Ishikawa (cell line): ENCODE results near the gene RNF39.

Experiments used
- CEBPB ChIP-seq: IDR thresholded peaks from 2 replicates; pipeline ENCODE4 v1.6.1; 2012
- CREB1 ChIP-seq: IDR thresholded peaks from 2 replicates; pipeline ENCODE4 v1.6.1; 2012; ENCODE audit warnings: low read depth
- EGR1 ChIP-seq: IDR thresholded peaks from 2 replicates; pipeline ENCODE4 v1.6.1; 2012
- EP300 ChIP-seq: IDR thresholded peaks from 2 replicates; pipeline ENCODE4 v1.6.1; 2012; ENCODE audit warnings: borderline replicate concordance
- FOXM1 ChIP-seq: IDR thresholded peaks from 2 replicates; pipeline ENCODE4 v1.6.1; 2012; ENCODE audit warnings: low read depth, borderline replicate concordance
- NFIC ChIP-seq: IDR thresholded peaks from 2 replicates; pipeline ENCODE4 v1.6.1; 2012
- RAD21 ChIP-seq: IDR thresholded peaks from 2 replicates; pipeline ENCODE4 v1.6.1; 2012; ENCODE audit warnings: low read depth
- TAF1 ChIP-seq: IDR thresholded peaks from 2 replicates; pipeline ENCODE4 v1.6.1; 2012; ENCODE audit warnings: low read depth, mild to moderate bottlenecking
- TCF12 ChIP-seq: IDR thresholded peaks from 2 replicates; pipeline ENCODE4 v1.6.1; 2012; ENCODE audit warnings: low read depth
- TEAD4 ChIP-seq: IDR thresholded peaks from 2 replicates; pipeline ENCODE4 v1.6.1; 2012
- YY1 ChIP-seq: IDR thresholded peaks from 2 replicates; pipeline ENCODE4 v1.6.1; 2012; ENCODE audit warnings: low read depth
- ZBTB7A ChIP-seq: IDR thresholded peaks from 2 replicates; pipeline ENCODE4 v1.6.1; 2012; ENCODE audit warnings: low read depth
- TF ChIP-seq, protein P1 (sequence below): IDR thresholded peaks from 2 replicates; pipeline ENCODE4 v1.6.1; 2012; ENCODE audit warnings: low read depth, mild to moderate bottlenecking
- TF ChIP-seq, protein P2 (sequence below): IDR thresholded peaks from 2 replicates; pipeline ENCODE4 v1.6.1; 2012
- TF ChIP-seq, protein P3 (sequence below): IDR thresholded peaks from 2 replicates; pipeline ENCODE4 v1.6.1; 2012

Gene RNF39

DNA sequence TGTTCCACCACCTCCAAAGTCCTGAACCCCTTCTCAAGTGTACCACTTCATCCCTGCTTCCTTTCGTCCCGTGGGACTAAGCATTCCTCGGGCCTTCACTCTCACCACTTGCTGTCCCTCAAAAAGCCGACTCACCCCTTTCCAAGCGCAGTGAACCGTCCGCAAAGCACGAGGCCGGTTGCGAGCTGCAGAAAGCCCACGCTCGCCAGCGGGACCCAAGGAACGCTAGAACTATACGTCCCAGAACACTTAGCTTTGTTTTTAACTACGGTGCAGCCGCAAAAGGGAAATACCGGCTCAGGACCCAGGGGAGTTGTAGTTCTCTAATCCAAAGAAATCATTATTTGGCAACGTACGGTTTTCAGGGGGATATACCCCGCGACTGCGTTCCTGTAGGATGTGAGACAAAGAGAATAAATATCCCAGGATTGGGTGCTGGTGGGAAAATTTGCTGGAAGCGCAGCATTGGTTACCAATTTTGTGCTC lies 14.9 kb downstream of the RNF39 start:
- no peak for TF ChIP-seq ZBTB7A
- no peak for TF ChIP-seq TCF12
- TF ChIP-seq EGR1, result no peak; the same call in 1 of the 2 replicates
- no peak for TF ChIP-seq FOXM1
- no peak for TF ChIP-seq YY1
- no peak for TF ChIP-seq CEBPB
- no peak for TF ChIP-seq RAD21
- no peak for TF ChIP-seq TAF1
- TF ChIP-seq EP300, result no peak
- TF ChIP-seq TEAD4, result no peak
- TF ChIP-seq, protein P1, sequence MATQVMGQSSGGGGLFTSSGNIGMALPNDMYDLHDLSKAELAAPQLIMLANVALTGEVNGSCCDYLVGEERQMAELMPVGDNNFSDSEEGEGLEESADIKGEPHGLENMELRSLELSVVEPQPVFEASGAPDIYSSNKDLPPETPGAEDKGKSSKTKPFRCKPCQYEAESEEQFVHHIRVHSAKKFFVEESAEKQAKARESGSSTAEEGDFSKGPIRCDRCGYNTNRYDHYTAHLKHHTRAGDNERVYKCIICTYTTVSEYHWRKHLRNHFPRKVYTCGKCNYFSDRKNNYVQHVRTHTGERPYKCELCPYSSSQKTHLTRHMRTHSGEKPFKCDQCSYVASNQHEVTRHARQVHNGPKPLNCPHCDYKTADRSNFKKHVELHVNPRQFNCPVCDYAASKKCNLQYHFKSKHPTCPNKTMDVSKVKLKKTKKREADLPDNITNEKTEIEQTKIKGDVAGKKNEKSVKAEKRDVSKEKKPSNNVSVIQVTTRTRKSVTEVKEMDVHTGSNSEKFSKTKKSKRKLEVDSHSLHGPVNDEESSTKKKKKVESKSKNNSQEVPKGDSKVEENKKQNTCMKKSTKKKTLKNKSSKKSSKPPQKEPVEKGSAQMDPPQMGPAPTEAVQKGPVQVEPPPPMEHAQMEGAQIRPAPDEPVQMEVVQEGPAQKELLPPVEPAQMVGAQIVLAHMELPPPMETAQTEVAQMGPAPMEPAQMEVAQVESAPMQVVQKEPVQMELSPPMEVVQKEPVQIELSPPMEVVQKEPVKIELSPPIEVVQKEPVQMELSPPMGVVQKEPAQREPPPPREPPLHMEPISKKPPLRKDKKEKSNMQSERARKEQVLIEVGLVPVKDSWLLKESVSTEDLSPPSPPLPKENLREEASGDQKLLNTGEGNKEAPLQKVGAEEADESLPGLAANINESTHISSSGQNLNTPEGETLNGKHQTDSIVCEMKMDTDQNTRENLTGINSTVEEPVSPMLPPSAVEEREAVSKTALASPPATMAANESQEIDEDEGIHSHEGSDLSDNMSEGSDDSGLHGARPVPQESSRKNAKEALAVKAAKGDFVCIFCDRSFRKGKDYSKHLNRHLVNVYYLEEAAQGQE, result no peak
- TF ChIP-seq, protein P2, sequence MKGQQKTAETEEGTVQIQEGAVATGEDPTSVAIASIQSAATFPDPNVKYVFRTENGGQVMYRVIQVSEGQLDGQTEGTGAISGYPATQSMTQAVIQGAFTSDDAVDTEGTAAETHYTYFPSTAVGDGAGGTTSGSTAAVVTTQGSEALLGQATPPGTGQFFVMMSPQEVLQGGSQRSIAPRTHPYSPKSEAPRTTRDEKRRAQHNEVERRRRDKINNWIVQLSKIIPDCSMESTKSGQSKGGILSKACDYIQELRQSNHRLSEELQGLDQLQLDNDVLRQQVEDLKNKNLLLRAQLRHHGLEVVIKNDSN, result no peak

DNA sequence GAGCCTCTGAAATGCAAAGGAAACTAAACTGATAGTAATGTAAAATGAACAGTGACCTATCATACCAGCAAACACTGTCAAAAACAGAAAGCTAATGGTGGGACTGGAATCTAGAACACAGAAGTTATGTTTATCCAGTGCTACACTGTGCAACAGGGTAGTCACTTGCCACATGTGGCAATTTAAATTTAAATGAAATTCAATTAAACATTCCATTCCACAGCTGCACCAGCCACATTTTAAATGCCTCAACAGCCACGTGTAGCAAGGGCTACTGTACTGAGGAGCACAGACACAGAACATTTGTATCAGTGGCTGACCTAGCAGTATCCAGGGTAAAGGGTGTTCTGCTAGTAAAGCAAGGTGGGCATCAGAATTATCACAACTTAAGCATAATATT lies 20.1 kb downstream of the RNF39 start:
- no peak for TF ChIP-seq NFIC
- no peak for TF ChIP-seq RAD21
- no peak for TF ChIP-seq CREB1
- TF ChIP-seq, protein P1, result no peak
- TF ChIP-seq FOXM1, result no peak
- no peak for TF ChIP-seq EGR1
- no peak for TF ChIP-seq YY1
- TF ChIP-seq TAF1, result no peak
- TF ChIP-seq, protein P2, result no peak

DNA sequence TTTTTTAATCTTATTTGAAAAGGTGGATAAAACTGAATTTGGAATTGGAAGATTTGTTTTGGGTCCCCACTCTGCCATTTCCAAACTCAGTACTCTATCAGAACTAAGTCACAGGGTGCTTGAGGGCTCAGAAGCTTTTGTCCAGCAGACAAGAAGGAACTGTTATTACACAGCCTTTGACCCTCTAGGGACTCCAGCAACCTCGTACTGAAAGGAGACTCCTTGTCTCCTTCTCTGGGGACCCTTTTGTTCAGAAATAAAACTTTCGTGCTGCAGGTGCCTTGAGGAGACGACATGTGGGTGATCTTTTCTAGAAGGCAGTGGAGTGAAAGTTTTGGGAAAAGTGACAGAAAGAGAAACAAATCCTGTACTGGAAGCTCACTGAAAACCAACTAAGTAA lies 21.9 kb downstream of the RNF39 start:
- no peak for TF ChIP-seq TCF12
- TF ChIP-seq EP300, result no peak
- no peak for TF ChIP-seq CEBPB
- TF ChIP-seq CREB1, result no peak
- no peak for TF ChIP-seq RAD21
- TF ChIP-seq TEAD4, result no peak
- no peak for TF ChIP-seq YY1
- TF ChIP-seq, protein P2, result no peak
- TF ChIP-seq, protein P3, sequence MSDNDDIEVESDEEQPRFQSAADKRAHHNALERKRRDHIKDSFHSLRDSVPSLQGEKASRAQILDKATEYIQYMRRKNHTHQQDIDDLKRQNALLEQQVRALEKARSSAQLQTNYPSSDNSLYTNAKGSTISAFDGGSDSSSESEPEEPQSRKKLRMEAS, result no peak
- TF ChIP-seq FOXM1, result no peak
- no peak for TF ChIP-seq EGR1

DNA sequence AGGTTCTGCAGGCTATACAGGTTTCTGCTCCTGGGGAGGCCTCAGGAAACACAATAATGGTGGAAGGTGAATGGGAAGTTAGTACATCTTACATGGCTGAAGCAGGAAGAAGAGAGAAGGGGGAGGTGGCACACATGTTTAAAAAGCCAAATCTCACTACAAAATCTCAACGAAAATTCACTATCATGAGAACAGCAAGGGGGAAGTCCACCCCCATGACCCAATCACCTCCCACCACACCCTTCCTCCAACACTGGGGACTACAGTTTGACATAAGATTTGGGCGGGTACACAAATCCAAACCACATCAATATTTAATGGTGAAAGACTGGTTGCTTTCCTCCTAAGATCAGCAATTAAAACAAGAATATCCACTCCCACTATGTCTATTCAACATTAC lies 28.3 kb downstream of the RNF39 start:
- TF ChIP-seq EP300 (no peak), TCF12 (no peak), FOXM1 (no peak), TEAD4 (no peak), RAD21 (no peak), CREB1 (no peak)
- TF ChIP-seq, protein P1, result no peak
- TF ChIP-seq, protein P3, result no peak
